Activated T-cell treated with anti-CD3 and anti-CD28 coated beads, Interleukin-2, amount 50 U/mL, for 48 hours (primary cell): ENCODE data around the gene FMNL2.

ENCODE experiments used
- DNase-seq, 2 experiments: peaks; one replicate each; pipeline ENCODE4 v3.0.0-alpha.2; 2020

Gene FMNL2

GRCh38 chr2:152452256-152452973 is 117.4 kb downstream of the FMNL2 start:
- no peak for DNase-seq

- DNase-seq: no peak
These were observed 118.3 kb downstream of the FMNL2 start for GRCh38 chr2:152453129-152453911.

GRCh38 chr2:152454371-152454770 is 119.4 kb downstream of the FMNL2 start:
- DNase-seq: no peak

GRCh38 chr2:152454960-152455359 is 120.0 kb downstream of the FMNL2 start:
- DNase-seq: no peak

GRCh38 chr2:152455738-152456137 is 120.8 kb downstream of the FMNL2 start:
- DNase-seq: no peak

GRCh38 chr2:152456262-152456661 is 121.3 kb downstream of the FMNL2 start:
- DNase-seq: no peak

- DNase-seq: no peak
These were observed 123.5 kb downstream of the FMNL2 start for GRCh38 chr2:152458441-152458940.

- no peak for DNase-seq
These were observed 124.1 kb downstream of the FMNL2 start for GRCh38 chr2:152459091-152459490.

GRCh38 chr2:152460567-152460966 is 125.6 kb downstream of the FMNL2 start:
- no peak for DNase-seq

- DNase-seq: no peak
These were observed 127.1 kb downstream of the FMNL2 start for GRCh38 chr2:152462120-152462519.

GRCh38 chr2:152462779-152463178 is 127.8 kb downstream of the FMNL2 start:
- no peak for DNase-seq

- no peak for DNase-seq
These were observed 130.0 kb downstream of the FMNL2 start for GRCh38 chr2:152464851-152465470.

- no peak for DNase-seq
These were observed 130.6 kb downstream of the FMNL2 start for GRCh38 chr2:152465541-152465940.

GRCh38 chr2:152466041-152466440 is 131.1 kb downstream of the FMNL2 start:
- no peak for DNase-seq

GRCh38 chr2:152466980-152467676 is 132.2 kb downstream of the FMNL2 start:
- no peak for DNase-seq

- no peak for DNase-seq
These were observed 132.9 kb downstream of the FMNL2 start for GRCh38 chr2:152467677-152468410.

GRCh38 chr2:152468899-152469692 is 134.1 kb downstream of the FMNL2 start:
- DNase-seq: no peak

- no peak for DNase-seq
These were observed 136.2 kb downstream of the FMNL2 start for GRCh38 chr2:152470861-152471854.

GRCh38 chr2:152472481-152472887 is 137.5 kb downstream of the FMNL2 start:
- DNase-seq: no peak
